ENCODE data around the gene CLDN19.

The CLDN19 gene

DNA sequence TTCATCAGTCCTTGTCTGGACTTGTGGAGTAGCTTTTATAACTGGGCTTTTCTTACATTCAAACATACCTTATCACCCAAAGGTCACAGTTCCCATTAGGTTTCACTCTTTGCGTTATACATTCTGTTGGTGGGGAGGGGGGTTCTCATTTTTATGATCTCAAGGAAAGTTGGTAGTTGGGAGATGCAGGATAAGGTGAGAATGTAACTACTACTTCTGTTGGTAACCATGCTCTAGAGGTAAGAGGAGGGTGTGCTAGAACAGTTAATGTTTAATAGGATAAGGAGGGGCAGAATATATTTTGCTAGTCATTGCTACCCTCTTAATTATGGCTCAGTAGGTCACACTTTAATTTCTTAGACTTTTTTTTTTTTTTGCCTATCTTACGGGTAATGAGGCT is 47.1 kb downstream of the CLDN19 start:
- no peak for DNase-seq

DNA sequence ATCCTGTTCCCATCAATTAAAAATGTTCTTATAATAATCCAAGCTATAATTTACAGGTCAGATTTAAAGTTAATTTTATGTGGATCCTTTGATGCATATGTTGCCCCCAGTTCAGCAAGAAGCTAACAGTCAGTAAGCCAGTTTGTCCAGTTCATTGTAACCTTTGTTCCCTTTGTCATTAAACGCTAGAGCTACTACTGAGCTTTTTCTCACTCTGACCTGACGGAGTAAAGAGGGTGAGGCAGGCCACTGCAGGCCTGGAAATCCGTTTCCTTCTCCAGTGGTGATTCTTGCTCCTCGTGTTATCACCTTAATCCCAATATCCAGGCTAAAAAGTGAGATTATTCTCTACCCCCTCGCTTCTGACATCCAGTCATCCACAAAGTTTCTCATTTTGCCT is 47.6 kb downstream of the CLDN19 start:
- DNase-seq: no peak

DNA sequence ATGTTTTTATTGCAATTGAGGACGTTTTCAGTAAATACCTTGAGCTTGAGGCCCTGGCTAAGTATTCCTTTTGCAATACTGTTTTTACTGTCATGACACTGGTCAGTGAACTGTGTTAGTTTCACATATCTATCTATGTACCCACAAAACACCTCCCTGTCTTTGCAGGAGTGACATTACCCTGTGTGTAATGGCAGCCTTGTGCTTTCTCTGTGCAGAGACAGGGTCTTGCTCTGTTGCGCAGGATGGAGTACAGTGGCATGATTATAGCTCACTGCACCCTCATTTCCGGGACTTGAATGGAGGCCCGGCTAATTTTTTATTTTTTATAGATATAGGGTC is 48.9 kb downstream of the CLDN19 start:
- no peak for DNase-seq

DNA sequence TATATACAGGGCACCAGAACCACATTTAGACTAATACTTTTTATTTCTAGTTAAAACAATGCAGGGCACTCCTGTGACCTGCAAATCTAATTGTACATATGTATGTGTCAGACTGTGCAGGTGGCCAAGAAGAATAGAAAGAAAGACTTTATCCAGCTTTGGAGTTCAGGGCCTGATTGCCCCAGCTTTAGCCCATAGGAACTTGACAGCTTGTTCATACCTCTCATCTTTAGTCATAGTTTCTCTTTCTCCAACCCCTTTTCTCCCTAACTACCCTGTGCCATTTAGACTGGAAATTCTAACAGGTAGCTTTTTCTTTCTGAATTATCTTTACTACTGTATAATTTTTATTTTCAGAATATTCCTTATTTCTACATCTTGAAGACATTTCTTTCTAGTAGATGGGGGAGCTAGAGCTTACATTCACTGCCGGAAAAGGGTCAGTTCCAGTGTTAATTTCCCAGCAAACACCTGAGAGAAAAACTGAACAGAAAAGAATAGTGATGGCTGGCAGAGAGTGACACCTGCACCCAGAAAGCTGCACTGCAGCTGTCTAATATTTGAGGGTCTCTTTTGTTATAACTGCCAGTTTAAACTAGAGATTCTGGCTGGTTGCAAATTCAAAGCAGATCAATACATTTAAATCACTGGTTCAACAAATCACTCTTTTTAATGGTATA is 49.4 kb downstream of the CLDN19 start:
- DNase-seq: no peak

DNA sequence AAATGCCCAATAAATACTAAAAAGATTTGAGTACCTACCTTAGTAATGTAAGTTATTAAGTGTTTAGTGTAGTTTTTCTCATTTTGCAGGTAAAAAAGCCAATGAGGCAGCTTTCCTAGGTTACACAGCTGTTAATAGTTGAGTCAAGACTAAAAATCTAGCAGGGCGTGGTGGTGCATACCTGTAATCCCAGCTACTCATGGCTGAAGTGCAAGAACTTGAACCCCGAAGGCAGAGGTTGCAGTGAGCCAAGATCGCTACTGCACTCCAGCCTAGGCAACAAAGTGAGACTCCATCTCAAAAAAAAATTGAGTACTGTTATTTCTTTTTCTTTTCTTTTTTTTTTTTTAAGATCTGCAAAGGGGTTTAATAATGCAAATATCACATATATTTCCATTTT is 50.1 kb downstream of the CLDN19 start:
- no peak for DNase-seq

DNA sequence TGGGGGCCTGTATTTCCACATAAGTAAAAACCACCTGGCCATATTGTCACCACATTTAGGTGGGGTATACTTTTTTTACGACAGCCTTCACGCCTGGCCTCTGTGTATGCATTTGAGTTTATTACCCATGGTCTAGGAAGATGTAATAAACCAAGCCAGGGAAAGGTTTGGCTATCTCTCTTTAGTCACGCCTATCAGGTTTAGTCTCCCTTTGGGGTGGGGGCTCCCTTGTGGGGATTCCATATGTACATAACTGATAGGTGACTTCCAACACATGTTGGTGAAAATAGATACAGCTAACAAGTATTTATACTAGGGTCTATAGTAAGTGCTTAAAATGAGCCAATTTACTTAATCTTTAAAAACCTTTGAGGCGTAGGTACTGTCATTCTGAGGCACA is 53.6 kb downstream of the CLDN19 start:
- DNase-seq: no peak

DNA sequence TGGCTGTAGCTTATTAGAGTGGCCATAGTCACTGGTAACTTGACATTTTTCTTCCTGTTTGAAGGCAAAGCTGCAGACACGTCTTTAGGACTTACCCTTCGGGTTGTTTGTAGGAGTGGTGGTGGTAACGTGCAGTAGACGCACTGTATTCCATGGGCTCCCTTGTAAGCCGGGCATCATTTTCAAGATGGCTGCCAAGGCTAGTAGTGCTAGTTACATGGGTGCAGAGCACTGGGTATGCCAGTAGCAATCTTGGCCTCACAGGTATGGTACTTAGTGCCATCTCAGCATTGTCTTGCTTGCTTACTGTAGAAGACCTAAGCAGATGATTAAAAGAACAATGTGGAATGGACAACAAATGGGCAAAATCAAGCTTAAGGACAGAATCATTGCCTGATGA is 55.9 kb downstream of the CLDN19 start:
- no peak for DNase-seq

All from bone marrow (tissue), 2 donors.